MM.1S (cell line): ENCODE results near the gene ZBTB6.

Experiments used
- DNase-seq: peaks from one replicate; pipeline ENCODE4 v3.0.0-alpha.2; 2015
- H2AFZ ChIP-seq: fragments of 300-600 bp; sonication (generic); 2 replicates; pipeline ENCODE4 v1.6.0; 2016; ENCODE audit warnings: antibody characterized with exemption, low read length
- H3F3A ChIP-seq: fragments of 300-600 bp; sonication (generic); 2 replicates; pipeline ENCODE4 v1.6.1; 2016; ENCODE audit warnings: mild to moderate bottlenecking, antibody characterized with exemption, low read length, moderate library complexity, mixed read lengths; ENCODE audit not compliant: insufficient read depth
- H3K27ac ChIP-seq: fragments of 300-600 bp; sonication (generic); 2 replicates; pipeline ENCODE4 v1.5.1; 2016; ENCODE audit warnings: mild to moderate bottlenecking, low read length
- H3K27me3 ChIP-seq: fragments of 300-600 bp; sonication (generic); replicated peaks from 2 replicates; pipeline ENCODE4 v1.6.0; 2016; ENCODE audit warnings: low read length; ENCODE audit not compliant: insufficient read depth
- H3K36me3 ChIP-seq: fragments of 300-600 bp; sonication (generic); replicated peaks from 2 replicates; pipeline ENCODE4 v1.6.1; 2016; ENCODE audit warnings: mild to moderate bottlenecking, low read length, mixed read lengths; ENCODE audit not compliant: insufficient read depth
- H3K4me1 ChIP-seq: fragments of 300-600 bp; sonication (generic); 2 replicates; pipeline ENCODE4 v1.6.1; 2016; ENCODE audit warnings: low read length, mixed read lengths
- H3K4me2 ChIP-seq: fragments of 300-600 bp; sonication (generic); 2 replicates; pipeline ENCODE4 v1.6.0; 2016; ENCODE audit warnings: low read depth, low read length
- H3K4me3 ChIP-seq: fragments of 300-600 bp; sonication (generic); 2 replicates; pipeline ENCODE4 v1.5.1; 2016; ENCODE audit warnings: low read length, mixed read lengths
- H3K79me2 ChIP-seq: fragments of 300-600 bp; sonication (generic); 2 replicates; pipeline ENCODE4 v1.6.1; 2016; ENCODE audit warnings: mixed run types, low read length, mixed read lengths
- H3K9ac ChIP-seq: fragments of 300-600 bp; sonication (generic); 2 replicates; pipeline ENCODE4 v1.6.1; 2016; ENCODE audit warnings: low read length, mixed read lengths
- H3K9me2 ChIP-seq: fragments of 300-600 bp; sonication (generic); replicated peaks from 2 replicates; pipeline ENCODE4 v1.6.1; 2016; ENCODE audit warnings: mild to moderate bottlenecking, low read length, mixed read lengths; ENCODE audit not compliant: insufficient read depth
- H3K9me3 ChIP-seq: fragments of 300-600 bp; sonication (generic); replicated peaks from 2 replicates; pipeline ENCODE4 v1.6.1; 2016; ENCODE audit warnings: mild to moderate bottlenecking, low read length, mixed read lengths; ENCODE audit not compliant: insufficient read depth
- H4K20me1 ChIP-seq: fragments of 300-600 bp; sonication (generic); 2 replicates; pipeline ENCODE4 v1.6.1; 2016; ENCODE audit warnings: mild to moderate bottlenecking, low read length, moderate library complexity, mixed read lengths; ENCODE audit not compliant: insufficient read depth
- CTCF ChIP-seq: fragments of 300-600 bp; sonication (generic); IDR thresholded peaks from 2 replicates; pipeline ENCODE4 v1.5.1; 2016; ENCODE audit warnings: antibody characterized with exemption, low read length, mixed read lengths
- EZH2 ChIP-seq: fragments of 300-600 bp; sonication (generic); optimal IDR thresholded peaks from 2 replicates; pipeline ENCODE3; 2017; ENCODE audit warnings: low read depth, mild to moderate bottlenecking, antibody characterized with exemption, low read length, mixed read lengths
- EZH2phosphoT487 ChIP-seq: fragments of 300-600 bp; sonication (generic); IDR thresholded peaks from 2 replicates; pipeline ENCODE4 v1.6.1; 2018; ENCODE audit warnings: antibody characterized with exemption, low read length

The ZBTB6 gene, protein sequence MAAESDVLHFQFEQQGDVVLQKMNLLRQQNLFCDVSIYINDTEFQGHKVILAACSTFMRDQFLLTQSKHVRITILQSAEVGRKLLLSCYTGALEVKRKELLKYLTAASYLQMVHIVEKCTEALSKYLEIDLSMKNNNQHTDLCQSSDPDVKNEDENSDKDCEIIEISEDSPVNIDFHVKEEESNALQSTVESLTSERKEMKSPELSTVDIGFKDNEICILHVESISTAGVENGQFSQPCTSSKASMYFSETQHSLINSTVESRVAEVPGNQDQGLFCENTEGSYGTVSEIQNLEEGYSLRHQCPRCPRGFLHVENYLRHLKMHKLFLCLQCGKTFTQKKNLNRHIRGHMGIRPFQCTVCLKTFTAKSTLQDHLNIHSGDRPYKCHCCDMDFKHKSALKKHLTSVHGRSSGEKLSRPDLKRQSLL

DNA sequence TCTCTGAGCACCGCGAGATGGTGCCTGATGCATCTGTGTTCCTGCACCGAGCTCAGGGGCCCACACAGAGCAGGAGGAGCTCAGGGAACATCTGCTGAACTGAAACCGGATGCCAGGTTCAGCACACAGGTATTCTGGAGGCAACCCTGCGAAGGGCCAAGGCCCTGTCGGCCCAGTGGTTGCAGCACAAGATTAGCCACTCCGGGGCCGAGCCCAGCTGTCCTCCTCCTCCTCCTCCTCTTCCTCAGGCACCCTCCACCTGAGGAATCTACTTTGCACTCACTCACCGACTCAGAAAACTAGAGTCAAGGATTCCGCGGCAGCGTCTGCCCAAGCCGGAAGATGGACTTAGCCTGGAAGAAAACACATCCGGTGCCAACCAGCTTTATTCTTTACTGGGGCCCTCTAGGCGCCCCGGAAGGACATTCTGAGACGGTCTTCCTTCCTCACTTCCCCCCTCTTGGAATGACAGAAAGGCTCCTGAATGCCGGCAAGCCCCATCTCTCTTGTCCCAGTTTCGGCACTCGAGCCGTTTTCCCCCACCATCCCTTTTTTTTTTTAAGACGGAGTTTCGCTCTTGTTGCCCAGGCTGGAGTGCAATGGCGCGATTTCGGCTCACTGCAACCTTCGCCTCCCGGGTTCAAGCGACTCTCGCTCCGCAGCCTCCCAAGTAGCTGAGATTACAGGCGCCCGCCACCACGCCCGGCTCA, at the start of gene ZBTB6:
Gene ZBTB6 (minus strand): TSS at position 360 of the 710 bp plus-strand sequence. CDS start 1,251 bp downstream, outside the sequence.
- no peaks in the 10 kb centered on the region for H3K9me2 ChIP-seq
- H3K9me3 ChIP-seq, result no peaks in the 10 kb centered on the region
- peaks cover 22% of the 10 kb centered on the region for H3F3A ChIP-seq
- no peaks in the 10 kb centered on the region for H3K27me3 ChIP-seq
- H4K20me1 ChIP-seq, result no peaks in the 10 kb centered on the region
- H3K27ac ChIP-seq, result peak within 1 kb of the TSS; percentile 87
- peaks cover 9% of the 10 kb centered on the region for H3K4me1 ChIP-seq
- H3K9ac ChIP-seq, result peak within 1 kb of the TSS; percentile 67
- H3K79me2 ChIP-seq, result peaks cover 39% of the 10 kb centered on the region
- H2AFZ ChIP-seq, result peak within 1 kb of the TSS; percentile 37
- TF ChIP-seq CTCF (no peak), EZH2 (no peak), EZH2phosphoT487 (no peak)
- peak within 1 kb of the TSS; percentile 62 for H3K4me2 ChIP-seq
- no peaks in the 10 kb centered on the region for H3K36me3 ChIP-seq
- peak within 1 kb of the TSS; percentile 72 for H3K4me3 ChIP-seq
- peak; percentile 93 for DNase-seq

GRCh38 chr9:122961139-122961538, 48.0 kb upstream of the ZBTB6 start:
- DNase-seq, result no peak
- TF ChIP-seq EZH2, result no peak
- no peak for TF ChIP-seq EZH2phosphoT487
- no peak for TF ChIP-seq CTCF
- Histone ChIP-seq H3K9me3 (no peaks in the 10 kb centered on the region), H2AFZ (no peak overlapping the region), H3K4me2 (no peak overlapping the region), H3F3A (no peaks in the 10 kb centered on the region), H3K4me1 (no peaks in the 10 kb centered on the region), H3K79me2 (peaks cover 4% of the 10 kb centered on the region), H4K20me1 (no peaks in the 10 kb centered on the region), H3K9me2 (no peaks in the 10 kb centered on the region), H3K9ac (no peak overlapping the region), H3K36me3 (no peaks in the 10 kb centered on the region), H3K27me3 (no peaks in the 10 kb centered on the region), H3K4me3 (no peak overlapping the region), H3K27ac (no peak overlapping the region)

DNA sequence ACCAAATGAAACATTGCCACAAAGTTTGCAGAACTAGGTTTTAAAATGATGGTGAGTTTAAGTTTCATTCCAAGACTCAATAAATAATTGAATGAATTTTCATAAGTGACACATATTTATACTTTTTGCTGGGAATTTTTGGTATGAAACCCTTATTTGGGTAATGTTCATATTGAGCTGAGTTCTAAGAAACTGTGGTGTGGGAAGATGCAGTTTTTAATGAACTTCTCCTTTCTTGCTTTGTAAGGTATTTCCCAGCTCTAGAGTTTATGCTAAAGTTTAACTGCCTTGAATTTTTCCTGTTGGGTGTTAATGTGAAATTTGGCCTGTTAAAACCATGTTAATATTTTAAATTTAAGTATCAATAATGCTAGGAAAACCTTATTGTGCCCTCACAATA, 42.8 kb upstream of the ZBTB6 start:
- Histone ChIP-seq H3K9ac (no peak overlapping the region), H3K79me2 (peaks cover 46% of the 10 kb centered on the region), H3F3A (no peaks in the 10 kb centered on the region), H3K4me2 (no peak overlapping the region), H4K20me1 (0 out of 2 replicates have a peak, but pooled peaks cover 3% of the 10 kb centered on the region), H3K4me1 (no peaks in the 10 kb centered on the region), H3K27me3 (no peaks in the 10 kb centered on the region), H3K36me3 (no peaks in the 10 kb centered on the region), H3K9me2 (no peaks in the 10 kb centered on the region), H3K9me3 (no peaks in the 10 kb centered on the region), H3K27ac (no peak overlapping the region), H2AFZ (no peak overlapping the region), H3K4me3 (no peak overlapping the region)
- TF ChIP-seq CTCF (no peak), EZH2 (no peak), EZH2phosphoT487 (no peak)
- no peak for DNase-seq
